IPS DF 6.9 (cell line): Measurements from ENCODE around the gene HOXB9.

Experiments
- DNase-seq: peaks from one replicate; pipeline ENCODE4 v3.0.0-alpha.2; 2013; ENCODE audit warnings: low read depth, low spot score
- H3K27ac ChIP-seq: one replicate; pipeline ENCODE4 v1.5.1; 2013; ENCODE audit warnings: low read length, control low read depth
- H3K27me3 ChIP-seq: 2 replicates; pipeline ENCODE4 v1.6.1; 2013; ENCODE audit warnings: mild to moderate bottlenecking, low read length; ENCODE audit not compliant: control insufficient read depth, insufficient read depth
- H3K36me3 ChIP-seq: 2 replicates; pipeline ENCODE4 v1.6.1; 2013; ENCODE audit warnings: low read length; ENCODE audit not compliant: control insufficient read depth, insufficient read depth
- H3K4me1 ChIP-seq: 2 replicates; pipeline ENCODE4 v1.6.1; 2013; ENCODE audit warnings: low read length; ENCODE audit not compliant: control insufficient read depth, insufficient read depth
- H3K4me3 ChIP-seq: 2 replicates; pipeline ENCODE4 v1.5.1; 2013; ENCODE audit warnings: mild to moderate bottlenecking, low read length
- H3K9me3 ChIP-seq: 2 replicates; pipeline ENCODE4 v1.6.1; 2013; ENCODE audit warnings: low read length, inconsistent platforms; ENCODE audit not compliant: control insufficient read depth, insufficient read depth
- WGBS: extraction: QIAGEN DNeasy Blood & Tissue Kit; methylation state at CpG from one replicate; pipeline ENCODE4 v1.1.7; 2013; ENCODE audit warnings: mixed read lengths, missing lambda C conversion rate; ENCODE audit not compliant: insufficient read length, insufficient coverage; 5-methylcytosine and 5-hydroxymethylcytosine counted together

The HOXB9 gene

DNA sequence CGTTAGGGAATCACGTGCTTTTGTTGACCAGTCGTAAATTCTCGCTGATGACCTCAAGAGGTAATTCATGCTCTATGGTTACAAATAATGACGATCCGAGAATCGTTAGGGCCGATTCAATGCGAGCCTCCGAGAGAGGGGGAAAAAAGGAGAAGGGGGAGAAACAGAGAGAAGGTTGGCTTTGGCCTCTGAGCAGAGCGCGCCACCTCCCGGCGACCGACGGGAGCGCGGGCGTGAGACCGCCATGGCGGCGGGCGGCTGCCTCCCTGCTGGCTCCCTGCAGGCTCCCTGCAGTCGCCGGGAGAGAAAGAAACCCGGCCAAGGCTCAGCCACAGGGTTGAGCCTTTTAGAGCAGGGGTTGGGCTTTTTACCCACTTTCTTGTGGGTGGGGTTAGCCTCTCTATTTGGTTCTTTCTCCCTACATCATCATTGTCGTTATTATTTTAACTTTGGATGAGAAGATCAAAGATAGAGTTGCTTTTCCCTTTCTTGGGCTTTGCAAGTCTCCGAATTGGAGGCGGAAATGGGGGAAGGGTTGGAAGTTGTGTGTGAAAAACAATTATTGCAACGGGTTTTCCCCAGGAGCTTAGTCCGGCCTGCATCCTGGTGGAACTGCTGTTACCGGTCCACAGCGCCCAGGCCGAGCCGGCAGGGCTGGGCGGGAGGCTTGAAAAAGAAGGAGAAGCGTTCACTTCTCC lies 32.2 kb downstream of the HOXB9 start:
- Histone ChIP-seq H3K4me1 (peaks cover 5% of the 10 kb centered on the region; the same call in 1 of the 2 replicates), H3K9me3 (no peaks in the 10 kb centered on the region), H3K27ac (no peak overlapping the region), H3K27me3 (peaks cover 96% of the 10 kb centered on the region), H3K4me3 (no peak overlapping the region), H3K36me3 (no peaks in the 10 kb centered on the region)
- DNase-seq, result no peak
- WGBS, result no CpG with 5 or more reads among the region's 37 CpGs

DNA sequence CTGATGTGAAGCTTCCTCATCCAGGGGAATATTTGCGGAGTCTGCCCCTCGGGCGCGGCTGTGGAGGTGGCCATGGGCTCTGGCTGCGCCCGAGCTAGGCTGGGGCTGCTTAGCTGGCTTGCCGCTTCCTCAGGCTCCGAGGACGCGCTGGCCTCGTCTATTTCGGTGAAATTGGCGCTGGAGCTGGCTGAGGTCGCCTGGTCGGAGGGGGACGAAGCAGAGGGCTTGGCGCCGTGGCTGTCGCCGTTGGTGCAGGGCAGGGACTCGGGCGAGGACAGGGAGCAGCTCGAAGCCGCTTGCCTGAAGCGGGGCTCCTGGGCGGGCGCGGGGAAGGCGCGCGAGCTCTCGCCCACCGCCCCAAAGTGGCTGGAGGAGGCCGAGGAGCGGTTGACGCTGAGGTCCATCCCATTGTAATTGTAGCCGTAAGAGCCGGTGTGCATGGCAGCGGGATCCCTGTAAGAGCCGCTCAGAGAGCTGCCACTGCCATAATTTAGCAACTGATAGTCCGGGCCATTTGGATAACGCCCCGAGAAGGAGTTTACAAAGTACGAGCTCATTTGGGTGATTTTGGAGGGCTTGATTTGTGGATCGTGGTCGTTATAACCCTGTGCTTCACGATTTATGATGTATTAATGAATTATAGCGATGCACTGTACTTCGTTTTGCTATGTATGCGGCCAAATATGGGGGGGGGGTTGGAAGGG lies 32.9 kb downstream of the HOXB9 start, which contains the start of gene HOXB5:
HOXB5 (minus strand) TSS at position 654 of the 704 bp plus-strand sequence; CDS start at position 557, 97 bp downstream.
- DNase-seq, result no peak
- Histone ChIP-seq H3K4me3 (no peak within 1 kb of the TSS), H3K27ac (no peak within 1 kb of the TSS), H3K9me3 (no peaks in the 10 kb centered on the region), H3K4me1 (peaks cover 5% of the 10 kb centered on the region; the same call in 1 of the 2 replicates), H3K27me3 (peaks cover 96% of the 10 kb centered on the region), H3K36me3 (no peaks in the 10 kb centered on the region)
- WGBS, result no CpG with 5 or more reads among the region's 50 CpGs

DNA sequence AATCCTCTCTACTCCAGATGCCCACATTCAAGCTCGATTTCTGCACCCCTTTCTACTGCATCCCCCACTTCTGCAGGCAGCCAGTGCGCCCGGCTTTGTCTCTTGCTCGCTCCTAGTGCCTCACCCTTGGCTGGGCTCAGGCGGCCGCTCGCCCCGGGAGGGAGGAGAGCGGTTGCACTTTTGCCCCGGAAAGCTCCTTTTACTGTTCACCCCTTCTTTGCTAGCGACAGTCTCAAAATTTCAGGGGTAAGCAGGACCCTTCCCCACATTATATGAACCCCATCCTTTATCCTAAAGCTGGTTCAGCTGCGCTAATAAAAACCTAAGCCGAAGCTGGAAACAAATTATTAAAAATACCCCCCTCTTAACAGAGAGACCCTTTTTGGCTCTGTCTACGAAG lies 33.6 kb downstream of the HOXB9 start:
- Histone ChIP-seq H3K27ac (no peak overlapping the region), H3K4me1 (peaks cover 5% of the 10 kb centered on the region; the same call in 1 of the 2 replicates), H3K27me3 (peaks cover 96% of the 10 kb centered on the region), H3K4me3 (no peak overlapping the region), H3K9me3 (no peaks in the 10 kb centered on the region), H3K36me3 (no peaks in the 10 kb centered on the region)
- no CpG with 5 or more reads among the region's 14 CpGs for WGBS
- no peak for DNase-seq

DNA sequence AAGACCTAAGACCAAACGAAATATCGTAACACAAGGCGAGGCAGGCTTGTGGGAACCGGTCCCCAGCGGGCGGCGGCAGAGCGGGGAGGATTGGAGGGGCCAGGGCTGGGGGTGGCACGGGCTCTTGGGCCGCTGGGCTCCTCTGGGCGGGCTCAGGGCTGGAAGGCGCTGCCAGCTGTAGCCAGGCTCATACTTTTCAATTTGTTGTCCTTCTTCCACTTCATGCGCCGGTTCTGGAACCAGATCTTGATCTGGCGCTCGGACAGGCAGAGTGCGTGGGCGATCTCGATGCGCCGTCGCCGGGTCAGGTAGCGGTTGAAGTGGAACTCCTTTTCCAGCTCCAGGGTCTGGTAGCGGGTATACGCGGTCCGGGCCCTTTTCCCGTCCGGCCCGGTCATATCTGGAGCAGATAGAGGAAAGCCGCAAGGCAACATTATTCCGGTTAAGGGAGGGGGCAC lies 34.1 kb downstream of the HOXB9 start:
- Histone ChIP-seq H3K27ac (no peak overlapping the region), H3K4me1 (peaks cover 5% of the 10 kb centered on the region; the same call in 1 of the 2 replicates), H3K9me3 (no peaks in the 10 kb centered on the region), H3K4me3 (no peak overlapping the region), H3K27me3 (peaks cover 96% of the 10 kb centered on the region), H3K36me3 (no peaks in the 10 kb centered on the region)
- no peak for DNase-seq
- no CpG with 5 or more reads among the region's 33 CpGs for WGBS

DNA sequence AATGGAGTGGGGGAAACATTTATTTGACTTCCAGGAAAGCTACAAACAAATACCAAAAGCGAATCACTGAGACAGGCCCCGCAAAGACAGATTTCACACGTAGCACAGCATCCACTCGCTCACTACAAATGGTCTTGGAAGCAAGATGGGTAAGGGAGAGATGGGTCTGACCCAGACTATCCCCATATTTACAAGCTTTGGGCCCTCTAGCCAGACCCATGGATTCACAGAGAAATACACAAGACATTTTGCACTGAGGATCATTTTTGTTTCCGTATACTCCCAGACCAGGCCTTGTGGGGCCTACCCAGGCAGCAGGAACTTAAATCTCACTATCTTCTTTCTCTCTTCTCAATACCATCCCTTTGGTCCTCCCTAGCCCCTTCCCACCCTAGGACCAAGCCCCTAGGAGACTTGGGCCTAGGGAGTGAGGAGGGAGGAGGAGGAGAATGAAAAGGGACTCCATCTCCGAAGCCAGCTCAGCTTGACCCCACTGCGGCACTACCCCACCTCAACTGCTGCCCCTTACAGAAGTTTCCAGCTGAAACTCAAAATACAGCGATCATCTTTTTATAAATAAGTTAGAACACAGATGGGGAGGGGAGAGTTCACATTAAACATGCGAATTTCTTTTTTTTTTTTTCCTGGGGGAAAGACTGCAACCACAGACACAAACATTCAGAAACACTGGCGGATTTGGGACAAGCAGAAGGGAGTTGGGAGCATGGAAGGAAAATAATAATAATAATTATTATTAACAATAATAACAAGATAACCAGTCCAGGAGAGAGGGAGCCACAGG lies 34.7 kb downstream of the HOXB9 start:
- Histone ChIP-seq H3K4me1 (peaks cover 5% of the 10 kb centered on the region; the same call in 1 of the 2 replicates), H3K27me3 (peaks cover 96% of the 10 kb centered on the region), H3K36me3 (no peaks in the 10 kb centered on the region), H3K27ac (no peak overlapping the region), H3K4me3 (no peak overlapping the region), H3K9me3 (no peaks in the 10 kb centered on the region)
- no CpG with 5 or more reads among the region's 10 CpGs for WGBS
- DNase-seq, result no peak

DNA sequence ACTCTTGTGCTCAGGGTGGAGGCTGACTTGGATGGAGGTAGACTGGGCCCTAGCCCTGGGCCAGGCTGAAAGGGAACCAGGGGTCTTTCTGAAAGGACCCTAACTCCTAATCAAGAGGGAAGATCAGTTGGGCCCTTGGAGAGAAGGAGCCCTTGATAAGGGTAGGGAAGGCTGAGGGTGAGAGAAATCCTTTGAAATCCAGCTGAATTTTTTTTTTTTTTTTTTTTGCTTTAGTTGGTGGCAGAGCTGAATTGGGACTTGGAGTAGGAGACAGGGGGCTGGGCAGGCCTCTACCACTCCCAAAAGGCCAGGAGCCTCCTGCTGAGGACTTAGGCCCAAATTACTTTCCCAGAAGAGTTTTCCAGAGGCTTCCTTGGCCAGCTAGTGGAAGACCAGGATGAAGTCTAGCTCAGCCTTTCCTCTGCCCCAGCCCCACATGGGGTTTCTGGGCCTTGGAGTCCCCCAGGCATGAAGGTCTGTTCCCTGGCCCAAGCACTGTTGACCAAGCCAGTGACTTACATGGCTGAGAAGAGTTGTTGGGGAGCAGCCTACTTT lies 35.5 kb downstream of the HOXB9 start:
- Histone ChIP-seq H3K4me1 (peaks cover 3% of the 10 kb centered on the region; the same call in 1 of the 2 replicates), H3K36me3 (no peaks in the 10 kb centered on the region), H3K27ac (no peak overlapping the region), H3K9me3 (no peaks in the 10 kb centered on the region), H3K4me3 (no peak overlapping the region), H3K27me3 (peaks cover 96% of the 10 kb centered on the region)
- no peak for DNase-seq

DNA sequence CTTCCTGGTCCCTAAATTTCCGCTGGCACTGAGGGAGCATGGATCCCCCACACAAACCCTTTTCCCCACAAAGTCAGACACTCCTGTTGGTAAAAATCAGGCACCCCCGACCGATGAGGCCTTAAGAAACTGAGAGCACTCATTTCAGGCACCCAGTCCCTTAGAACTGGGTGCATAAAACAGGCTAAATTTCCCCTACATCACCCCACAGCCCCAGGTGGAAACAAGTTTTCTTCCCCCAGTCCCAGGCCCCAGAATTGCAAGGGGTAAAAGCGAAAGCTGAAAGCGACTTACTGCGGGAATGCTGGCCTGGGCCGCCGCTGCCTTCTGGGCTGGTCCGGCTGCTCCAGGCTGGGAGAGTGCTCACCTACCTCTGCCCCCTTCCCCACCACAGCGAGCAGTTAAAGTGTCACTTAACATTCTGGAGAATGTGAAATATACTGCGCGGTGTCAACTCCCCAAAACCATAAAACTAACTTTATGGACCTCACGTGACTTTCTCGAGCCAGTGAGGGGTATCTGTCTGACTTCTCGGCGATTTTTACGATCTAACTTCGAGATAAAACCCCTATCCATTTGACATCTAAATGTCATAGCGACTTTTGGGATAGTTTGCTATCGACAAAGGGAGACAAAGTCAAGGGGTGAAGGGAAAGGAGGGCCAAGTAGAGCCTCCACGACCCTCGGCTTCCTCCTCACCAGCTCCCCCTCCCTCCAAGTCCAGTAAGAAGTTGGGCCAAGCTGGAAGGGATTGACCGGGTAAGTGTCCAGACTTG lies 36.1 kb downstream of the HOXB9 start, which contains the start of gene HOXB3:
HOXB3 (minus strand) TSS at position 411 of the 776 bp plus-strand sequence. CDS start 37,767 bp downstream, outside the sequence.
- no peaks in the 10 kb centered on the region for H3K36me3 ChIP-seq
- no peak for DNase-seq
- no peak within 1 kb of the TSS for H3K27ac ChIP-seq
- H3K27me3 ChIP-seq, result peaks cover 95% of the 10 kb centered on the region
- no CpG with 5 or more reads among the region's 23 CpGs for WGBS
- no peaks in the 10 kb centered on the region for H3K9me3 ChIP-seq
- peaks cover 3% of the 10 kb centered on the region; the same call in 1 of the 2 replicates for H3K4me1 ChIP-seq
- no peak within 1 kb of the TSS for H3K4me3 ChIP-seq

DNA sequence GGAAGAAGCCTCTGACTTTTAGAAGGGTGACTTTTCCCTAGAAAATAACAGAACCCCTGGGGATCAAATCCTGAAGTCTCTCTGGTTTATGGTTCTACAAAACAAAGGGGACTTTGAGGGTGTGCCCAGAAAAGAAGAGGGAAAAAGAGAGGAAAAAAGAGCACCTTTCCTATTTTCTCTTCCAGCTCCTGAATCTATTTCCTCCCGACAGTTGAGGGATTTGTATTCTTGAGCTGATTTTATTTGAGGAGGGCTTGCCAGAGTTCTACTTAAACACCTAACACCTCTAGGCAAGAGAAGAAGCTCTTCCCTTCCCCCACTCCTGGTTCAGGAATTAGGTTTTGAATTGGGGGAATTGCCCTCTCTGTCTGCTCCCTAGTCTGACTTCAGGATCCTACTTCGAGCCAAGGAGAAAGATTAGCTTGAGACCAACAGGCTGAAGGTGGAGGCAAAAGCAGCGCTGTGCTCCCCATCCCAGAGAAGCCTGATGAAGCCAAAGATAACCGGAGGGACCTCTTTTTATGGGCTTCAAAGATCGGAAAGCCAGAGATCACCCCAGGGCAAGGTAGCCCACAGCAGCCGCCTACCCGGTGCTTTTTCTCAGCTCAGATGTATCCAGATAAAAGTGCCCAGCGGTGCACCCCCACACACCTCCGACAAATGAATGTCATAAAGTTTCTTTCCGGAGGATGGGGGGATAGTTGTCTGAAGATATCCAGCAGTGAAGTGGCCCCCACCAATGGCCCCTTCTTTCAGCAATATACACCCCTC lies 36.9 kb downstream of the HOXB9 start:
- peaks cover 95% of the 10 kb centered on the region for H3K27me3 ChIP-seq

DNA sequence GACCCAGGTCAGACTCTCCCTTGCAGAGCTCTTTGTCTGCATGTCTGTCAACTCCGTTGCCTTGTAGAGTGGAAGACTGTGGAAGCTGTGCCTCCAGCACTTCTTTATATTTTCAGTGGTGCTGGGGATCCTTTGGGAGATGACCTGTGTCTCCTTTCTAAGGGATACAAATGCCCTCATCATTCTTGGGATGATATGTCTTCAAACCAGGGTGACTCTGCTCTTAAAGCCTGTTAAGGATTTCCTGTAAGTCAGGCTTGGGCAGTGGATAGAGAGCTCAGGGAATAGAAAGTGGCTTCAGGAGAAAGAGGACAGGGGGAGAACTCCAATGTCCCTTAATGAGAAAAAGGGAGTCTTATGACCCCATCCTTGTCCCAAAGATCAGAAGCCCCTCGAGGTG lies 37.6 kb downstream of the HOXB9 start:
- Histone ChIP-seq H3K4me3 (no peak overlapping the region), H3K36me3 (no peaks in the 10 kb centered on the region), H3K27ac (no peak overlapping the region), H3K9me3 (no peaks in the 10 kb centered on the region), H3K4me1 (peaks cover 2% of the 10 kb centered on the region; the same call in 1 of the 2 replicates), H3K27me3 (peaks cover 98% of the 10 kb centered on the region)
- no CpG with 5 or more reads among the region's 2 CpGs for WGBS
- no peak for DNase-seq

More for the DNA sequence above, 36.9 kb downstream of the HOXB9 start:
- no peak overlapping the region for H3K27ac ChIP-seq
- no peak for DNase-seq
- H3K36me3 ChIP-seq, result no peaks in the 10 kb centered on the region
- H3K4me3 ChIP-seq, result no peak overlapping the region
- H3K4me1 ChIP-seq, result peaks cover 3% of the 10 kb centered on the region; the same call in 1 of the 2 replicates
- WGBS, result no CpG with 5 or more reads among the region's 10 CpGs
- no peaks in the 10 kb centered on the region for H3K9me3 ChIP-seq
